Lower lobe of right lung (tissue), 2 donors: ENCODE measurements around the gene ATPAF2. TPM values are rescaled to one million over a fixed set of nuclear protein-coding genes. Genes with fewer than 3 reads are reported as not detected.

Experiments
- ATAC-seq, 2 donors: fragments of 200-7000 bp; cut with Tn5 transposase; one replicate each; pipeline ENCODE4 v1.9.1; 2020 to 2022; ENCODE audit warnings: mild to moderate bottlenecking in 2 of 2, moderate library complexity in 2 of 2
- DNase-seq: peaks from one replicate; pipeline ENCODE4 v3.0.0-alpha.2; 2020
- H3K27ac ChIP-seq: fragments of 200-600 bp; one replicate; pipeline ENCODE4 v1.8.0; 2022
- H3K27me3 ChIP-seq: fragments of 200-600 bp; one replicate; pipeline ENCODE4 v1.8.0; 2022; ENCODE audit warnings: low read depth
- H3K36me3 ChIP-seq: fragments of 200-600 bp; one replicate; pipeline ENCODE4 v1.8.0; 2022; ENCODE audit warnings: mild to moderate bottlenecking
- H3K4me1 ChIP-seq: fragments of 200-600 bp; one replicate; pipeline ENCODE4 v1.8.0; 2022
- H3K4me3 ChIP-seq: fragments of 200-600 bp; one replicate; pipeline ENCODE4 v1.8.0; 2022; ENCODE audit warnings: mild to moderate bottlenecking
- H3K9me3 ChIP-seq: fragments of 200-600 bp; one replicate; pipeline ENCODE4 v1.8.0; 2022
- CTCF ChIP-seq: fragments of 200-600 bp; IDR thresholded peaks from one replicate; pipeline ENCODE4 v1.8.0; 2022; ENCODE audit warnings: antibody characterized with exemption, mild to moderate bottlenecking
- intact Hi-C: fragments of 100-400 bp; cut with DNase I; formaldehyde crosslinking; loops from one replicate; pipeline ENCODE4 v1.11.0; 2022
- total RNA-seq: library from RNA; stranded (reverse); fragmentation: NEBNext Ultra II Directional; extraction: Animal tissue kit (Norgen Biotek cat#: 25700); gene quantifications from one replicate; pipeline ENCODE4 v1.2.1, GENCODE V29; 2021
- donor health status: DM: no; HTN: yes; CAD: no; lungs with severe emphysema.

The ATPAF2 gene
- total RNA-seq, 1 donor from 2014 or later: 22.9 TPM

GRCh38 chr17:18009609-18010420, 29.2 kb downstream of the ATPAF2 start:
- no peaks in the 10 kb centered on the region for H3K27me3 ChIP-seq
- H3K27ac ChIP-seq: no peak overlapping the region
- ATAC-seq (no peak), DNase-seq (no peak)
- H3K36me3 ChIP-seq: peaks cover 25% of the 10 kb centered on the region
- TF ChIP-seq CTCF: no peak
- no peak overlapping the region for H3K4me3 ChIP-seq
- no peaks in the 10 kb centered on the region for H3K4me1 ChIP-seq
- intact Hi-C loops: no loop called here
- no peaks in the 10 kb centered on the region for H3K9me3 ChIP-seq

DNA sequence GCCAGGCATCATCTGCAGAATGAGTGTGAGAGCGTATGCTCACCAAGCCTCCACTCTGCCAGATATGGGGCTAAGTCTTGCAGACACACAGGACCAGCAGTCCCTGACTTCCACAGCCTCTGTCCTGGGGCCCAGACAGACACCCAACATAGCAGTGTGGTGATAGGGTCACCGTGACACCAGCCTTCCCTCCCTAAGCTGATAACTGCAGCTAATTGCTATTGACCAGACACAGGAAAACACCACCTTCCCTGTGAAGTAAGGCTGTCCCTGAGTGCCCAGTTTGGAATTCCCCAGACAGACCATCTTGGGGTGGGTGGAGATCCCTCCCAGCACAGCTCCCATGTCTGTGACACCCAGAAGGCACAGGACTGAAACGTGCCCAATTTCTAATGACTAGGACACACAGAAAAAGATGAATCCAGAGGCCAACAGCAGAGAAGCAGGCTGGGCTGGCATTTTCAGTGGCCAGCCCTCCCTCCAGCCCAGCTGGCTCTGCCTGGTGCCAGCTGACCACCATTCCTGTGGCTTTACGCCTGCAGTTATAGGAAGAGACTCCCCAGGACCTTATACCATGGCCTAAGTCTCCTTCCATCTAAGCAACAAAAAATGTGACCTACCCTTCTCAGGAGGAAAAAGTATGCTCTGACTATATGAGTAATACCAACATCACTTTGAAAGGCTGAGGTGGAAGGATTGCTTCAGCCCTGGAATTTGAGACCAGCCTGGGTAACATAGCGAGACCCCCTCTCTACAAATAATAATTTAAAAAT, 30.3 kb downstream of the ATPAF2 start:
- H3K27me3 ChIP-seq: no peaks in the 10 kb centered on the region
- no peaks in the 10 kb centered on the region for H3K4me1 ChIP-seq
- H3K4me3 ChIP-seq: no peak overlapping the region
- H3K9me3 ChIP-seq: no peaks in the 10 kb centered on the region
- TF ChIP-seq CTCF: no peak
- ATAC-seq: no peak
- H3K27ac ChIP-seq: no peak overlapping the region
- no peak for DNase-seq
- intact Hi-C loops: no loop called here
- H3K36me3 ChIP-seq: peaks cover 23% of the 10 kb centered on the region

DNA sequence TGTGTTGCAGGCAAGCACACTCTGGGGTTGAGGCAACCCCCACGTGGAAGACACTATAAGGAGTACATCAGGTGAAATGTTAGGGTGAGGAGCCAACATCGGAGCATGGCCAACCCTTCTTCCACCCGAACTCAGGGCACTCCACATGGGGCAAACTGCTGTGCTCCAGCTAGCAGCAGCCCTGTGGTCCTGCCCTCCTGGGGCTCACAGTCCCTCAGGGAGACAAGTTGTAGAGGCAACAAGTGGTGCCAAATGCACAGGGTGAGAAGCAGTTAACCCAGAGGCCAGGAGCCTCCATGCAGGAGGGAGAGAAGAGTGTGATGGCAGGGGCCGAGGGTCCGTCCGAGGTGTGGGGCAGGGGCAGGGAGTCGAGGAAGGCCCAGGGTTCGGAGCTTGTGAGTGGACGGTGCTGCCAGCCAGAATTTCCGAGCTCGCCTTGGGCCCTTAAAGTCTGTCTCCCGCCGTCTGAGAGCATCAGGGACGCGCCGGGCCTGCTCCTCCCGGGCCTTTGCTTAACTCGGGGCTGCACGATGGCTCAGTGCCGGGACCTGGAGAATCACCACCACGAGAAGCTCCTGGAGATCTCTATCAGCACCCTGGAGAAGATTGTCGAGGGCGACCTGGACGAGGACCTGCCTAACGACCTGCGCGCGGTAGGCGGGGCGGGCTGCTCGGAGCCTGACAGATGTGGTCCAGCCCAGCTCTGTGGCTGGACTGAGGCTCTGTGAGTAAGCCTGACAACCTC, 32.3 kb downstream of the ATPAF2 start:
- ATAC-seq: no peak
- Histone ChIP-seq H3K4me3 (no peak overlapping the region), H3K27me3 (no peaks in the 10 kb centered on the region), H3K9me3 (no peaks in the 10 kb centered on the region), H3K27ac (no peak overlapping the region), H3K4me1 (no peaks in the 10 kb centered on the region), H3K36me3 (peaks cover 23% of the 10 kb centered on the region)
- intact Hi-C loops: no loop called here
- no peak for DNase-seq
- no peak for TF ChIP-seq CTCF

- no peak overlapping the region for H3K27ac ChIP-seq
- intact Hi-C loops: no loop called here
- H3K27me3 ChIP-seq: no peaks in the 10 kb centered on the region
- no peaks in the 10 kb centered on the region for H3K9me3 ChIP-seq
- H3K4me1 ChIP-seq: no peaks in the 10 kb centered on the region
- no peak for ATAC-seq
- TF ChIP-seq CTCF: no peak
- H3K36me3 ChIP-seq: peaks cover 23% of the 10 kb centered on the region
- no peak for DNase-seq
- no peak overlapping the region for H3K4me3 ChIP-seq
Measured at GRCh38 chr17:18005496-18005895, 33.5 kb downstream of the ATPAF2 start.

DNA sequence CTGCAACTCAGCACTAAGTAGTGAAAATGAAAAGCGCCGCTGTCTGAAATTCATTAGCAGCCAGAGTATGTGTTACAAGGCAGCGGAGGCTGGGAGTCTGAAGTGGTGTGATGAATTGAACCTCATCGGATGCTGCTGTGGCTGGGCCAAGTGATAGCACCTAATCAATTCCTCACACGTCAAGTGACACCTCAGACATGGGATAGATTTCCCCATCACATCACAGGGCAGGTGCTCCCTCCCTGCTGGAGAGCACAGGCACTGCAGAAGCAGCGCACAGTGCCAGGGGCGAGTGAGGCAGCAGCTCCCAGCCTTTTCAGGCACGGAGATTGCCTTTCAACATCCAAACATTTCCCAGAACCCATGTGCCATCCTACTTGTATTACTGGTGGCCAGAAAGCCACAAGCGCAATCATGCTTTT, 34.1 kb downstream of the ATPAF2 start:
- no peaks in the 10 kb centered on the region for H3K27me3 ChIP-seq
- H3K36me3 ChIP-seq: peaks cover 23% of the 10 kb centered on the region
- intact Hi-C loops: no loop called here
- H3K4me1 ChIP-seq: no peaks in the 10 kb centered on the region
- no peak overlapping the region for H3K27ac ChIP-seq
- no peak for TF ChIP-seq CTCF
- H3K4me3 ChIP-seq: no peak overlapping the region
- no peaks in the 10 kb centered on the region for H3K9me3 ChIP-seq
- ATAC-seq: no peak
- DNase-seq: no peak
